ENCODE results near the gene C1QTNF4. TPM values are rescaled to one million over a fixed set of nuclear protein-coding genes. Genes with fewer than 3 reads are reported as not detected.
"Not testable (repeated sequence)": the region's sequence is repeated elsewhere in the genome, so short reads cannot be mapped to it uniquely, and the experiment has no call there.

The C1QTNF4 gene
- total RNA-seq, 1 experiment from 2014 or later: not detected

- DNase-seq (ENCODE audit: low read depth): no peak
Observed at GRCh38 chr11:47566149-47566698, 28.0 kb downstream of the C1QTNF4 start.

DNA sequence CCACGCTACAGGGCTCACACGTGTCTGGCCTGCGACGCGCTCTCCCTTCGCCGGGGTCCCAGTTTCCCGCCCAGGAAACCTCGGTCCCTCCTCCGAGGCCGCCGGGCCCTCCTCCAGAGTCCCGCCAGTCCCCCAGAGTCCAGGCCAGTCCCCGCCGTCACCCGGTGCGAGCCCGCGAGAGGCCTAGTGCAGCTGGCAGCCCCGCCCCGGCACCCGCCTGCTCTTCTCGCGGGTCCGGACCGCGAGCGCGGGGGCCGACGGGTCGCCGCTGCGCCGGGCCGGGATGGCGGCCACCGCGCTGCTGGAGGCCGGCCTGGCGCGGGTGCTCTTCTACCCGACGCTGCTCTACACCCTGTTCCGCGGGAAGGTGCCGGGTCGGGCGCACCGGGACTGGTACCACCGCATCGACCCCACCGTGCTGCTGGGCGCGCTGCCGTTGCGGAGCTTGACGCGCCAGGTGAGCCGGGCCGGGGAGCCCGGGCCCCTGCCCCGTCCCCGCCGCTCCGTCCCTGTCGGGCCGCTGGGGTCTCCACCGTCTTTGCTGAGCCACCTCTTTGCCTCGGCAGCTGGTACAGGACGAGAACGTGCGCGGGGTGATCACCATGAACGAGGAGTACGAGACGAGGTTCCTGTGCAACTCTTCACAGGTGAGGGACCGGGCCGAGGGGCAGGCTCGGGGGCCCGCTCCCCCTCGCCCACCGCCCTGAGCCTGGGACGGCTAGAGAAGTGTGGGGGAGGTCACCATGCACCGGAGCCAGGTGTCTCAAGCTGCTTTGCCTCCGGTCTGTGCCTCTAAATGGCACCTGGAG is 28.7 kb downstream of the C1QTNF4 start, which contains the start of gene PTPMT1:
PTPMT1 (plus strand) TSS at position 260 of the 809 bp plus-strand sequence; CDS start at position 284, 24 bp downstream.
- DNase-seq (ENCODE audit: low read depth): peak; percentile 82

GRCh38 chr11:47564933-47565339 is 29.3 kb downstream of the C1QTNF4 start:
- no peak for DNase-seq (ENCODE audit: low read depth)

- not testable (repeated sequence) for DNase-seq (ENCODE audit: low read depth)
Observed at GRCh38 chr11:47564366-47564765, 29.8 kb downstream of the C1QTNF4 start.

- not testable (repeated sequence) for DNase-seq (ENCODE audit: low read depth)
Observed at GRCh38 chr11:47562393-47562792, 31.8 kb downstream of the C1QTNF4 start.

DNA sequence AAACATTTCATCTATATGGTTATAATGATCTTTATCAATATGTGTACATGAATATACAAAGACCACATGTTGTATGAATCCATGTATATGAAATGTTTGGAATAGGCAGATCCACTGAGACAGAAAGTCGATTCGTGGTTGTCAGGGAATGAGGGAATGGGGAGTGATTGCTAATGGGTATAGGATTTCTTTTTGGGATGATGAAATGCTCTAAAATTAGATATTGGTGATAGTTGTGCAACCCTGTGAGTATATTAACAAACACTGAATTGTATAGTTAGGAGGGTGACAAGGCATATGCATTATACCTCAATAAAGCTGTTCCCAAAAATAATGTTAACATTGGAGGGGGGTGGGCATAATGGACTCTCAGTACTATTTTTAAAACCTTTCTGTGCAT is 33.8 kb downstream of the C1QTNF4 start:
- no peak for DNase-seq (ENCODE audit: low read depth)

DNA sequence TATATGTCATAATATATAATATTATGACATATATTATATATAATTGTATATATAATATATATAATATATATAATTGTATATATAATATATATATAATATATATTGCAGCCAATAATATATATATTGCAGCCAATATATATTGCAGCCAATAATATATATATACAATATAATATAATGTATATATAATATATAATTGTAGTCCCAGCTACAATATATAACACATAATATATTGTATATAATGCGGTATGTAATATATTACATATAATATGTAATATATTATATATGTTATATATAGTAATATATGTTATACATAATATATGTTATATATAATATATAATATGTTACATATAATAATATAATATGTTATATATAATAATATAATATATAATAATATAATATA is 35.5 kb downstream of the C1QTNF4 start:
- no peak for DNase-seq (ENCODE audit: low read depth)

DNA sequence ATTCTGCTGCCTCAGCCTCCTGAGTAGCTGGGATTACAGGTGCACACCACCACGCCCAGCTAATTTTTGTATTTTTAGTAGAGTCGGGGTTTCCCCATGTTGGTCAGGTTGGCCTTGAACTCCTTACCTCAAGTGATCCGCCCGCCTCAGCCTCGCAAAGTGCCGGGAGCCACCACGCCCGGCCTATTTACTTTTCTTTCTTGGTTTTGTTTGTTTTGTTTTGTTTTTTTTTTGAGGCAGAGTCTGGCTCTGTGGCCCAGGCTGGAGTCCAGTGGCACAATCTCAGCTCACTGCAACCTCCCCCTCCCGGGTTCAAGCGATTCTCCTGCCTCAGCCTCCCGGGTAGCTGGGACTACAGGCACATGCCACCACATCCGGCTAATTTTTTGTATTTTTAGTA is 37.2 kb downstream of the C1QTNF4 start:
- not testable (repeated sequence) for DNase-seq (ENCODE audit: low read depth)

DNA sequence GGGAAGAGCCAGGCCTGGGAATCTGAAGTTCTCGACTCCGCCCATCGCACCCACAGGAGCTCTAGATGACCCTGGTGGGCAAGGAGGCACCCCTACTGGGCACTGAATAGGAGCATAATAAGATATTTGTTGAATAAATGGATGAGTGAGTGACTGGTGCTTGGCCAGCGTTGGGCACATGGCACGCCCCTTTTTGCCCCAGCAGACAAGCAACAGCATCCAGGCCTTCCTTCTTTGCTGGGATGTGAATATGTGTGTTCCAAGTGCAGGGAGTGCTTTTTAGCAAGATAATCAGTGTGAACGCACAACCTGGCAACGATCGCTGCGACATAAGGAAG is 40.8 kb downstream of the C1QTNF4 start:
- no peak for DNase-seq (ENCODE audit: low read depth)

- peak; percentile 96 for DNase-seq (ENCODE audit: low read depth)
Observed at GRCh38 chr11:47552566-47553405, 41.4 kb downstream of the C1QTNF4 start, which contains the start of gene CELF1. Gene CELF1, minus strand, starts transcription at chr11:47553132. Its CDS starts 53,609 bp downstream, at chr11:47499523.

DNA sequence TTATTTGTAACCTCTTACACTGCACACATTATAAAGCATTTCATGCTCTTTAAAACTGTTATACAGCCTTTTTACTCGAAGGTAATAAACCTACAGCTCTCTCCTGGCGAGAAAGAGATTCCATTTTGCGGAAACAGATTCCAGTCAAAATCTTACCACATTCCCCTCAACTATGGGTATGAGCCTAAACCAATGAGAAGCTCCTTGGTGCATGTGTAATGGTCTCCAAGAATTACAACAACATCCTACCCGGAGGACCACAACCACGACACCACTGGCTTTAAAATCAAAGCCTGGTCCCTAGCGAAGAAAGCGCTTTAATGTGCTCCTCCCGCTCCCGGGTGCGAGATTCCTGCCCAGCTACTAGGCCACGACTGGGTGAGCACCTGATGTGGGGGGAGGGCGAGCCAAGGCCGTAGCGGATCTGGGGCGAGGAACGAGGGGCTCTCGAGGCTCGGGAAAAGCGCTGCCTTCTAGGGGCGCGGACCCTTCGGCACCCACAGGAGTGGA is 42.1 kb downstream of the C1QTNF4 start:
- DNase-seq (ENCODE audit: low read depth): peak; percentile 37

DNA sequence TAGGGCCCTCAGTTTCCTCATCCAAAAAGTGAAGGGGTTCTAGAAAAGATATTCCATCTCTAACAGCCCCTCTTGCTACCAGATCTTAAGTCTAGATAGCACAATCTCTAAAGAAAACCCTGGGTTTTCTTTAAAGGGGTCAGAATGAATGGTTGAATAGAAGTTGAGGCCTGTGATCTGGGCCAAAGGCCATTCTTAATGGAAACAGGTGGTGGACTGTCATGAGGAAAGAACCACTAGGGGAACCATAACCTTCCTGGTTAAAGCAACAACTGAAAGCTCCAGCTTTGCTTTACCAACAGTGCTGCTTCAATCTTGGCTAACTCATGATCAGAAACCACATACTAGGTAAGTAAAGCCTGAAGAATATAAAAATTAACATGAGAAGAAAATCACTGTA is 43.1 kb downstream of the C1QTNF4 start:
- peak; percentile 26 for DNase-seq (ENCODE audit: low read depth)

- no peak for DNase-seq (ENCODE audit: low read depth)
Observed at GRCh38 chr11:47550288-47551047, 43.7 kb downstream of the C1QTNF4 start.

GRCh38 chr11:47546274-47546673 is 47.9 kb downstream of the C1QTNF4 start:
- not testable (repeated sequence) for DNase-seq (ENCODE audit: low read depth)

DNA sequence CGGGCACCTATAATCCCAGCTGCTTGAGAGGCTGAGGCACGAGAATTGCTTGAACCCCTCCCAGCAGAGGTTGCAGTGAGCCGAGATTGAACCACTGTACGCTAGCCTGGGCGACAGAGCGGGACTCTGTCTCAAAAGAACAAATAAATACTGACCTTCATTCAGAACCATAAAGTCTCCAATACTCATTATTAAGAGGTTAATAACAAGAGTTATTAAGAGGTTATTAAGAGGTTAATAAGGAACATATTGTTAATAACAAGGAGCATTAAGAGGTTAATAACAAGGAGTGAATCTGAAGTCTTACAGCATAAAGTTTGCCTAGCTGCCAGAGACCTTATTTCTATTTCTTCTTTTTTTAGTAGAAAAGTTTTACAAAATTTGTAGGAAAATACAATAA is 48.9 kb downstream of the C1QTNF4 start:
- DNase-seq (ENCODE audit: low read depth): no peak

DNA sequence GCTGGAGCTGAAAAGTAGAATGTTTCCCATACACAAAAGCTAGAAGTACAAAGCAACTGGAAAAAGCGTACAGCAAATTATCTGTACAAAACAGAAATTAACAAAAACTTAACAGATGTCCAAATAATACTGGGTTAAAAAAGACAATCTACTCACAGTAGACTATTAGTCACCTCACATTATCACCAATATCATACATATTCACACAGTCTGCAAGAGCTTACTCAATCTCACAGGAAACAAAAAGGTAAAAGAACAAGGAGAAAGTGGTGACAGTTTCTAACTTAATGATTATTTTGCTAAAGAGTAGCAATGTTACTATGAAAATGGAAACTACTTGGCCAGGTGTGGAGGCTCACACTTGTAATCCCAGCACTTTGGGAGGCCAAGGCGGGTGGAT is 53.1 kb downstream of the C1QTNF4 start:
- DNase-seq (ENCODE audit: low read depth): no peak

DNA sequence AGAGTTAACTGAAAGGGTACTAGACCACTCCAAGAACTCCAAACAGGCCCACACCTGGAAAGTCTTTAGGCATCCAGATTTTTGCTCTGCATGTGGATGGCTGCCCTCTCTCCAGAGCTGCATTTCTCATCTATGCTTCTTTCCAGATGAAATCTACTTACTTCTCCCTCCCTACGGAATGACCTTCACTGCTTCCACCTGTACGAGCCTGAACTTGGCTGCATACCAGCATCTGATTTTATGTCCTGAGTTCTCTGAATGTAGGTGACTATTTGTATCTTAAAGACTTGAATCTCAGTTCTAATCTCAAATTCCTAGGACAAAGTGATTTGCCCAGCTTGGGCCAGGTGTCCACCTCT is 54.6 kb downstream of the C1QTNF4 start:
- DNase-seq (ENCODE audit: low read depth): no peak
